Measurements from ENCODE around the gene STK32A. TPM values are rescaled to one million over a fixed set of nuclear protein-coding genes. Genes with fewer than 3 reads are reported as not detected.

Gene STK32A
- total RNA-seq, 1 donor from 2014 or later, result 1.1 TPM

DNA sequence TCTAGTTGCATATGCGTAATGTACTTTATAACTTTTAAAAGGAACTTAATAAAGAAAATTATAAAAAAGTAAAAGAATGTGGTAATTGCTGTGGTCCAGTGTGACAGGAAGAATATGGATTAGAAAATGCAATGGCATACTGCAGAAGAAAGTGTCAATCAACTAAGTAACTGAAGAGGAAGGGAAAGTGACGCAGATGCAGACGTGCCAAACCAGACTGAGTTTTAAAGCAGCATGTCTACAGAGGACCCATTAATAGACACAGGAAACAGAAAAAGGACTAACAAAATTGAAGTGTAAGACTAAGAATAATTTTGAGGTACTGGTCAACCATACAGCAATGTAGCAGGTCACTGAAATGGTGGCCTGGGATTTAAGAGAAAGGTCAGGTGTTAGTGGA lies 201.8 kb downstream of the STK32A start:
- ATAC-seq, result no peak
- intact Hi-C loops (cut with DNase I), result no loop called here
- DNase-seq (ENCODE audit: missing footprints), result no peak

DNA sequence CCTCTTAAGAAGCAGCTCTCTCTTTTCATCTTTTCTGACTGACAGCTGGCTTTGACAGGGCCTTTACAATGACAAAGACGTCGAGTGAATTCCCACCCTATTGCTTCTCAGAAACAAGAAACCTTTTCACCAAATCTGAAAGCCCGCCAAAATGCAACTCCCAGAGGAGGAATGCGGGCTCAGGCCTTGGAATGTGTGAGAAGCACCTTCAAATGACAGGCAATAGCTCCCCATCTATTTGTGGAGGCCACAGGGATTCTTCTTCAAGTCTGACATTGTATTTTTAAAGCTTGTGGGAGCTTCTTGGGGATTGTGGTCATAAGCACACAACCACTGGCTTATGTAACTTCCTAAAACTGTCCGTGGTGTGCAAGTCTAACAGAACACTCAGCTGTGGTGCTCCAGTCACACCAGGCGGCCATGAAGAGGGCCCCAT lies 202.4 kb downstream of the STK32A start:
- DNase-seq (ENCODE audit: missing footprints) (no peak), ATAC-seq (no peak)
- intact Hi-C loops (cut with DNase I), result no loop called here

Measured in Right ventricle myocardium inferior (tissue), 1 donor.